ENCODE data around the gene EML5.

GRCh38 chr14:88632512-88632911 is 160.2 kb downstream of the EML5 start:
- TF ChIP-seq CTCF (IDR thresholded peaks at IDR 0.05; ENCODE audit: low read depth, low read length) (no peak), EZH2phosphoT487 (IDR thresholded peaks at IDR 0.05; ENCODE audit: low read depth) (no peak)

Measured in OCI-LY3 (cell line).